ENCODE measurements around the gene ICAM4. TPM values are rescaled to one million over a fixed set of nuclear protein-coding genes. Genes with fewer than 3 reads are reported as not detected.

ICAM4 gene
- total and polyA plus RNA-seq, 9 of the 15 experiments (the other 6 are each of a cell fraction or from before 2014, with no cell fraction given) = 14.1 to 86.1 (median 29.6) TPM

DNA sequence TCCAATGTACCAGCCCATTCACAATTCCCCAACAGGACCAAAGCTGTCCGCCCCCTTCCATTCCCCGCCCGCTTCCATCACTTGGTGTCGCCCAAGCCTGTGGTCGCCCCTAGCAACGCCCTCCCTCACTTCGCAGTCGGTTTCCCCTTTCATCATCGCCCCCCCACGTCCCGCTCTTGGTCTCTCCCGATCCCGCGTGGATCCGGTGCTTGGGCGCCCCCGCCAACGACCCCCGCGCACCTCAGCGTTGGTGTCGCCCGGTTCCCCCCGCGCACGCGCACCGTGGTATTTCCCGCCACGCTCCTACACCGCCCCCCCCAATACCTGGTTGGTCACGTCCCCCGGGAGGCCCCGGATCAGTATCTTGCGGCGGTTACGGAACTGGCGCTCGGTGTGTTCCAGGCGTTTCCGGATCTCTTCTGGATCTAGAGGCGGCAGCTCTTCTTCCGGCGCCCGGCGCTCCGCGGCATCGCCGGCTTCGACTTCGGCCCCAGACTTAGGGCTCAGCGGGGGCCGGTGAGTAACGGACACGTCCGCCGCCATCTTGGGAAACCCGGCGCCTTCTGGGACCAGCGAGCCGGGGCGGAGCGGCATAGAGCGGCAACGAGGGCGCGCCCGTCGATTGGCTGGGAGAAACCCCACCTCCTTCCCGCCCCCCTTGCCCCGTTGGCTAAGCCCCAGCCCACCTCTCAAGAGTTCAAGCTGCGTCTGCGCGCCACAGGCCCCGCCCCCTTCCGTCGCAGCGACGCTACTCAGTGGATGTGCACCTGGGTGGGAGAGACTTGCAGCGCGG is 46.4 kb downstream of the ICAM4 start, which contains the start of gene RAVER1 (continued):
- TF ChIP-seq, protein P1, sequence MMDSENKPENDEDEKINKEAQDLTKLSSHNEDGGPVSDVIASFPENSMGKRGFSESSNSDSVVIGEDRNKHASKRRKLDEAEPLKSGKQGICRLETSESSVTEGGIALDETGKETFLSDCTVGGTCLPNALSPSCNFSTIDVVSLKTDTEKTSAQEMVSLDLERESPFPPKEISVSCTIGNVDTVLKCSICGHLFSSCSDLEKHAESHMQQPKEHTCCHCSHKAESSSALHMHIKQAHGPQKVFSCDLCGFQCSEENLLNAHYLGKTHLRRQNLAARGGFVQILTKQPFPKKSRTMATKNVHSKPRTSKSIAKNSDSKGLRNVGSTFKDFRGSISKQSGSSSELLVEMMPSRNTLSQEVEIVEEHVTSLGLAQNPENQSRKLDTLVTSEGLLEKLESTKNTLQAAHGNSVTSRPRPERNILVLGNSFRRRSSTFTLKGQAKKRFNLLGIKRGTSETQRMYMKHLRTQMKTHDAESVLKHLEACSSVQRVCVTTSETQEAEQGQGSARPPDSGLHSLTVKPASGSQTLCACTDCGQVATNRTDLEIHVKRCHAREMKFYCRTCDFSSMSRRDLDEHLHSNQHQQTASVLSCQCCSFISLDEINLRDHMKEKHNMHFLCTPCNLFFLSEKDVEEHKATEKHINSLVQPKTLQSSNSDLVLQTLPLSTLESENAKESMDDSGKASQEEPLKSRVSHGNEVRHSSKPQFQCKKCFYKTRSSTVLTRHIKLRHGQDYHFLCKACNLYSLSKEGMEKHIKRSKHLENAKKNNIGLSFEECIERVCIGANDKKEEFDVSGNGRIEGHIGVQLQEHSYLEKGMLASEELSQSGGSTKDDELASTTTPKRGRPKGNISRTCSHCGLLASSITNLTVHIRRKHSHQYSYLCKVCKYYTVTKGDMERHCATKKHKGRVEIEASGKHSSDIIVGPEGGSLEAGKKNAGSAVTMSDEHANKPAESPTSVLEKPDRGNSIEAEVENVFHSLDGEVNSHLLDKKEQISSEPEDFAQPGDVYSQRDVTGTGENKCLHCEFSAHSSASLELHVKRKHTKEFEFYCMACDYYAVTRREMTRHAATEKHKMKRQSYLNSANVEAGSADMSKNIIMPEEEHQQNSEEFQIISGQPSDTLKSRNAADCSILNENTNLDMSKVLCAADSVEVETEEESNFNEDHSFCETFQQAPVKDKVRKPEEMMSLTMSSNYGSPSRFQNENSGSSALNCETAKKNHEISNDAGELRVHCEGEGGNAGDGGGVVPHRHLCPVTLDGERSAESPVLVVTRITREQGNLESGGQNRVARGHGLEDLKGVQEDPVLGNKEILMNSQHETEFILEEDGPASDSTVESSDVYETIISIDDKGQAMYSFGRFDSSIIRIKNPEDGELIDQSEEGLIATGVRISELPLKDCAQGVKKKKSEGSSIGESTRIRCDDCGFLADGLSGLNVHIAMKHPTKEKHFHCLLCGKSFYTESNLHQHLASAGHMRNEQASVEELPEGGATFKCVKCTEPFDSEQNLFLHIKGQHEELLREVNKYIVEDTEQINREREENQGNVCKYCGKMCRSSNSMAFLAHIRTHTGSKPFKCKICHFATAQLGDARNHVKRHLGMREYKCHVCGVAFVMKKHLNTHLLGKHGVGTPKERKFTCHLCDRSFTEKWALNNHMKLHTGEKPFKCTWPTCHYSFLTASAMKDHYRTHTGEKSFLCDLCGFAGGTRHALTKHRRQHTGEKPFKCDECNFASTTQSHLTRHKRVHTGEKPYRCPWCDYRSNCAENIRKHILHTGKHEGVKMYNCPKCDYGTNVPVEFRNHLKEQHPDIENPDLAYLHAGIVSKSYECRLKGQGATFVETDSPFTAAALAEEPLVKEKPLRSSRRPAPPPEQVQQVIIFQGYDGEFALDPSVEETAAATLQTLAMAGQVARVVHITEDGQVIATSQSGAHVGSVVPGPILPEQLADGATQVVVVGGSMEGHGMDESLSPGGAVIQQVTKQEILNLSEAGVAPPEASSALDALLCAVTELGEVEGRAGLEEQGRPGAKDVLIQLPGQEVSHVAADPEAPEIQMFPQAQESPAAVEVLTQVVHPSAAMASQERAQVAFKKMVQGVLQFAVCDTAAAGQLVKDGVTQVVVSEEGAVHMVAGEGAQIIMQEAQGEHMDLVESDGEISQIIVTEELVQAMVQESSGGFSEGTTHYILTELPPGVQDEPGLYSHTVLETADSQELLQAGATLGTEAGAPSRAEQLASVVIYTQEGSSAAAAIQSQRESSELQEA (IDR thresholded peaks at IDR 0.05; ENCODE audit: low read depth) = no peak
- TF ChIP-seq, protein P2, sequence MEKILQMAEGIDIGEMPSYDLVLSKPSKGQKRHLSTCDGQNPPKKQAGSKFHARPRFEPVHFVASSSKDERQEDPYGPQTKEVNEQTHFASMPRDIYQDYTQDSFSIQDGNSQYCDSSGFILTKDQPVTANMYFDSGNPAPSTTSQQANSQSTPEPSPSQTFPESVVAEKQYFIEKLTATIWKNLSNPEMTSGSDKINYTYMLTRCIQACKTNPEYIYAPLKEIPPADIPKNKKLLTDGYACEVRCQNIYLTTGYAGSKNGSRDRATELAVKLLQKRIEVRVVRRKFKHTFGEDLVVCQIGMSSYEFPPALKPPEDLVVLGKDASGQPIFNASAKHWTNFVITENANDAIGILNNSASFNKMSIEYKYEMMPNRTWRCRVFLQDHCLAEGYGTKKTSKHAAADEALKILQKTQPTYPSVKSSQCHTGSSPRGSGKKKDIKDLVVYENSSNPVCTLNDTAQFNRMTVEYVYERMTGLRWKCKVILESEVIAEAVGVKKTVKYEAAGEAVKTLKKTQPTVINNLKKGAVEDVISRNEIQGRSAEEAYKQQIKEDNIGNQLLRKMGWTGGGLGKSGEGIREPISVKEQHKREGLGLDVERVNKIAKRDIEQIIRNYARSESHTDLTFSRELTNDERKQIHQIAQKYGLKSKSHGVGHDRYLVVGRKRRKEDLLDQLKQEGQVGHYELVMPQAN (IDR thresholded peaks at IDR 0.05; ENCODE audit: borderline replicate concordance) = peak; percentile 82
- TF ChIP-seq, protein P3, sequence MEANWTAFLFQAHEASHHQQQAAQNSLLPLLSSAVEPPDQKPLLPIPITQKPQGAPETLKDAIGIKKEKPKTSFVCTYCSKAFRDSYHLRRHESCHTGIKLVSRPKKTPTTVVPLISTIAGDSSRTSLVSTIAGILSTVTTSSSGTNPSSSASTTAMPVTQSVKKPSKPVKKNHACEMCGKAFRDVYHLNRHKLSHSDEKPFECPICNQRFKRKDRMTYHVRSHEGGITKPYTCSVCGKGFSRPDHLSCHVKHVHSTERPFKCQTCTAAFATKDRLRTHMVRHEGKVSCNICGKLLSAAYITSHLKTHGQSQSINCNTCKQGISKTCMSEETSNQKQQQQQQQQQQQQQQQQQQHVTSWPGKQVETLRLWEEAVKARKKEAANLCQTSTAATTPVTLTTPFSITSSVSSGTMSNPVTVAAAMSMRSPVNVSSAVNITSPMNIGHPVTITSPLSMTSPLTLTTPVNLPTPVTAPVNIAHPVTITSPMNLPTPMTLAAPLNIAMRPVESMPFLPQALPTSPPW (CRISPR knock-in tag; IDR thresholded peaks at IDR 0.05) = peak; percentile 89
- TF ChIP-seq ZC3H4 (CRISPR knock-in tag; IDR thresholded peaks at IDR 0.05; ENCODE audit: borderline replicate concordance) (peak; percentile 73; the same call in 1 of the 2 replicates), CHD1 (IDR thresholded peaks at IDR 0.05; ENCODE audit: low read length) (peak; percentile 38), NCOR1 (IDR thresholded peaks at IDR 0.05) (peak; percentile 6; the same call in 1 of the 2 replicates), MTA3 (IDR thresholded peaks at IDR 0.05; ENCODE audit: borderline replicate concordance) (peak; percentile 83; the same call in 1 of the 2 replicates), MXI1 (IDR thresholded peaks at IDR 0.05; ENCODE audit: low read depth, low read length) (peak; percentile 53; the same call in 1 of the 2 replicates)
- TF ChIP-seq, protein P4, sequence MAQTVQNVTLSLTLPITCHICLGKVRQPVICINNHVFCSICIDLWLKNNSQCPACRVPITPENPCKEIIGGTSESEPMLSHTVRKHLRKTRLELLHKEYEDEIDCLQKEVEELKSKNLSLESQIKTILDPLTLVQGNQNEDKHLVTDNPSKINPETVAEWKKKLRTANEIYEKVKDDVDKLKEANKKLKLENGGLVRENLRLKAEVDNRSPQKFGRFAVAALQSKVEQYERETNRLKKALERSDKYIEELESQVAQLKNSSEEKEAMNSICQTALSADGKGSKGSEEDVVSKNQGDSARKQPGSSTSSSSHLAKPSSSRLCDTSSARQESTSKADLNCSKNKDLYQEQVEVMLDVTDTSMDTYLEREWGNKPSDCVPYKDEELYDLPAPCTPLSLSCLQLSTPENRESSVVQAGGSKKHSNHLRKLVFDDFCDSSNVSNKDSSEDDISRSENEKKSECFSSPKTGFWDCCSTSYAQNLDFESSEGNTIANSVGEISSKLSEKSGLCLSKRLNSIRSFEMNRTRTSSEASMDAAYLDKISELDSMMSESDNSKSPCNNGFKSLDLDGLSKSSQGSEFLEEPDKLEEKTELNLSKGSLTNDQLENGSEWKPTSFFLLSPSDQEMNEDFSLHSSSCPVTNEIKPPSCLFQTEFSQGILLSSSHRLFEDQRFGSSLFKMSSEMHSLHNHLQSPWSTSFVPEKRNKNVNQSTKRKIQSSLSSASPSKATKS (CRISPR knock-in tag; IDR thresholded peaks at IDR 0.05) = no peak
